Measurements from ENCODE around the gene SHB.

The SHB gene

DNA sequence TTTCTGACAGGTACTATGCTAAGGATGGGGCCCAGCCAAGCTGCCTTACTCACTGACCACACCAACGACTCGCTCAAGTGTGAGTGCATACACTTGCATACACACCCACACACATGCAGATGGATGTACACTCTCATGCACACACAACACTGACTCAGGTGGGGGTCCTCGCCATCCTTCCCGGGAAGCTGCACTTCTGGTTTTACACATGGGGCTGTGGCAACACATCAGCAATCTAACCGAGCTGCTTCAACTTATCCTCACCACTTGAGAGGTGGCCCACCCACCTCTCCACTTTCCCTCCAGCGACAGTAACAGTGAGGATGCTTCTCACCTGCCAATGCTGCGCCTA is 97.9 kb downstream of the SHB start:
- Histone ChIP-seq H3K9ac (ENCODE audit: low read length) (no peak overlapping the region), H3K9me2 (replicated peaks; ENCODE audit: insufficient read depth, low read length) (no peaks in the 10 kb centered on the region), H3K4me2 (ENCODE audit: low read depth, low read length, poor library complexity, severe bottlenecking) (no peak overlapping the region), H2AFZ (ENCODE audit: low read depth, low read length, severe bottlenecking) (no peak overlapping the region), H3K27me3 (ENCODE audit: low read length) (no peaks in the 10 kb centered on the region), H3K27ac (ENCODE audit: low read depth, low read length) (no peak overlapping the region), H3K79me2 (ENCODE audit: insufficient read depth, low read length) (no peaks in the 10 kb centered on the region), H3K9me3 (ENCODE audit: insufficient read depth, low read length) (no peaks in the 10 kb centered on the region), H3K4me3 (ENCODE audit: insufficient read depth, low read length, poor library complexity, severe bottlenecking) (no peak overlapping the region), H3F3A (ENCODE audit: insufficient read depth) (no peaks in the 10 kb centered on the region), H4K20me1 (ENCODE audit: low read depth, low read length) (no peaks in the 10 kb centered on the region), H3K36me3 (ENCODE audit: low read length) (no peaks in the 10 kb centered on the region)
- TF ChIP-seq, protein P1, sequence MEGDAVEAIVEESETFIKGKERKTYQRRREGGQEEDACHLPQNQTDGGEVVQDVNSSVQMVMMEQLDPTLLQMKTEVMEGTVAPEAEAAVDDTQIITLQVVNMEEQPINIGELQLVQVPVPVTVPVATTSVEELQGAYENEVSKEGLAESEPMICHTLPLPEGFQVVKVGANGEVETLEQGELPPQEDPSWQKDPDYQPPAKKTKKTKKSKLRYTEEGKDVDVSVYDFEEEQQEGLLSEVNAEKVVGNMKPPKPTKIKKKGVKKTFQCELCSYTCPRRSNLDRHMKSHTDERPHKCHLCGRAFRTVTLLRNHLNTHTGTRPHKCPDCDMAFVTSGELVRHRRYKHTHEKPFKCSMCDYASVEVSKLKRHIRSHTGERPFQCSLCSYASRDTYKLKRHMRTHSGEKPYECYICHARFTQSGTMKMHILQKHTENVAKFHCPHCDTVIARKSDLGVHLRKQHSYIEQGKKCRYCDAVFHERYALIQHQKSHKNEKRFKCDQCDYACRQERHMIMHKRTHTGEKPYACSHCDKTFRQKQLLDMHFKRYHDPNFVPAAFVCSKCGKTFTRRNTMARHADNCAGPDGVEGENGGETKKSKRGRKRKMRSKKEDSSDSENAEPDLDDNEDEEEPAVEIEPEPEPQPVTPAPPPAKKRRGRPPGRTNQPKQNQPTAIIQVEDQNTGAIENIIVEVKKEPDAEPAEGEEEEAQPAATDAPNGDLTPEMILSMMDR (IDR thresholded peaks at IDR 0.05; ENCODE audit: insufficient read depth, low read length, poor library complexity, severe bottlenecking): no peak
- no peak for TF ChIP-seq EZH2phosphoT487 (conservative IDR thresholded peaks at IDR 0.05; ENCODE audit: low read length)

- Histone ChIP-seq H3K4me2 (ENCODE audit: low read depth, low read length, poor library complexity, severe bottlenecking) (no peak overlapping the region), H2AFZ (ENCODE audit: low read depth, low read length, severe bottlenecking) (no peak overlapping the region), H3K27ac (ENCODE audit: low read depth, low read length) (no peak overlapping the region), H3K79me2 (ENCODE audit: insufficient read depth, low read length) (no peaks in the 10 kb centered on the region), H3K9ac (ENCODE audit: low read length) (no peak overlapping the region), H3K36me3 (ENCODE audit: low read length) (no peaks in the 10 kb centered on the region), H3F3A (ENCODE audit: insufficient read depth) (no peaks in the 10 kb centered on the region), H3K9me3 (ENCODE audit: insufficient read depth, low read length) (no peaks in the 10 kb centered on the region), H3K27me3 (ENCODE audit: low read length) (no peaks in the 10 kb centered on the region), H3K4me3 (ENCODE audit: insufficient read depth, low read length, poor library complexity, severe bottlenecking) (no peak overlapping the region), H3K9me2 (replicated peaks; ENCODE audit: insufficient read depth, low read length) (no peaks in the 10 kb centered on the region), H4K20me1 (ENCODE audit: low read depth, low read length) (no peaks in the 10 kb centered on the region)
- TF ChIP-seq EZH2phosphoT487 (conservative IDR thresholded peaks at IDR 0.05; ENCODE audit: low read length): no peak
- TF ChIP-seq, protein P1 (IDR thresholded peaks at IDR 0.05; ENCODE audit: insufficient read depth, low read length, poor library complexity, severe bottlenecking): no peak
Measured at GRCh38 chr9:37970301-37971107, 98.5 kb downstream of the SHB start.

DNA sequence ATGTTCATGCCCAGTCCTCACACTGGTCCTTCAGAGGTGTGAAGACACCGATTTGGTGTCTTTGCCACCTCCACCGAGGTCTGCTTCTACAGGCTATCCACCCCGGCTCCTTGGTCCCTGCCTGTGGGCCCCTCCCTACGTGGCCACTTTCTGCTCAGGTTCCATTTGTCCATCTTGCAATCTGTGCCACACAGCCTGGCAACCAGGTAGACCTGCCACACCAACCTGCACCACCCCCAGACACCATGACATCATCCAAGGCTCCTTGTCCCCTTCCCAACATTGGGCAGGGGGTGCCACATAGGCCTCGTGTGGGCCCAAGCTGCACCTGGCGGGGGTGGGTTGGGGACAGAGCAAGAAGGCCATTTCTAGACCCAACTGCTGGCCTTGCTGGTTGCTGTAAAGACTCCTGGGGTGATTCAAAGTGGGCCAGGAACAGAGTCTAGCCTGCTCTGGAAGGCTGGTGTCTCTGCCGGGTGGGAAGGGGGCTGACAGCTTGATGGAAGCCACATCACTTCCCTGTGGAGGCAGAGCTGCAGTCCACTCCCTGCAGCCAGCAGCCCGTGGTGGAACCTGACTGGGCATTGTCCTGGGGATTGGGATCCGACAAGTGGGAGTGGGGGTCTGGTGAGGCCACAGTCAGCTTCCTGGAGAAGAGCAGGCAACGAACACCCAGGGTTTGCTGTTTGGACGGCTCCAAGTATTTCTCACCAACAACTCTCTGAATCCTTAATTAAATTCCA is 99.3 kb downstream of the SHB start:
- Histone ChIP-seq H3K27ac (ENCODE audit: low read depth, low read length) (no peak overlapping the region), H3K79me2 (ENCODE audit: insufficient read depth, low read length) (no peaks in the 10 kb centered on the region), H3F3A (ENCODE audit: insufficient read depth) (no peaks in the 10 kb centered on the region), H3K27me3 (ENCODE audit: low read length) (no peaks in the 10 kb centered on the region), H2AFZ (ENCODE audit: low read depth, low read length, severe bottlenecking) (no peak overlapping the region), H3K9ac (ENCODE audit: low read length) (no peak overlapping the region), H3K4me2 (ENCODE audit: low read depth, low read length, poor library complexity, severe bottlenecking) (no peak overlapping the region), H4K20me1 (ENCODE audit: low read depth, low read length) (no peaks in the 10 kb centered on the region), H3K9me3 (ENCODE audit: insufficient read depth, low read length) (no peaks in the 10 kb centered on the region), H3K36me3 (ENCODE audit: low read length) (no peaks in the 10 kb centered on the region), H3K4me3 (ENCODE audit: insufficient read depth, low read length, poor library complexity, severe bottlenecking) (no peak overlapping the region), H3K9me2 (replicated peaks; ENCODE audit: insufficient read depth, low read length) (no peaks in the 10 kb centered on the region)
- TF ChIP-seq EZH2phosphoT487 (conservative IDR thresholded peaks at IDR 0.05; ENCODE audit: low read length): no peak
- TF ChIP-seq, protein P1 (IDR thresholded peaks at IDR 0.05; ENCODE audit: insufficient read depth, low read length, poor library complexity, severe bottlenecking): no peak
